PC-3 (cell line): Measurements from ENCODE around the gene CDCA4. TPM values are rescaled to one million over a fixed set of nuclear protein-coding genes. Genes with fewer than 3 reads are reported as not detected.

ENCODE experiments used
- ATAC-seq: fragments of 200-7000 bp; cut with Tn5 transposase; 2 replicates; pipeline ENCODE4 v1.9.1; 2020; ENCODE audit warnings: mild to moderate bottlenecking, moderate library complexity
- BruUV-seq: library from RNA; stranded (reverse); fragments of 400-500 nt; replicated peaks from 2 replicates; lab custom pipeline; 2021; lab: Mats Ljungman, UMichigan
- CTCF ChIA-PET: fragments of 300-600 bp; sonication (Branson Sonifier 250); formaldehyde crosslinking; loops from one replicate; lab custom pipeline; 2022; ENCODE audit warnings: antibody characterized with exemption; lab: Charles Lee
- POLR2A ChIA-PET: fragments of 300-600 bp; sonication (Branson Sonifier 250); formaldehyde crosslinking; loops from one replicate; lab custom pipeline; 2022; ENCODE audit warnings: antibody characterized with exemption; ENCODE audit not compliant: unreplicated experiment; lab: Charles Lee
- DNase-seq: peaks from one replicate; pipeline ENCODE4 v3.0.0-alpha.2; 2015
- H2AFZ ChIP-seq: fragments of 300-600 bp; sonication (generic); 2 replicates; pipeline ENCODE4 v1.6.0; 2016; ENCODE audit warnings: antibody characterized with exemption, low read length
- H3F3A ChIP-seq: fragments of 300-600 bp; sonication (generic); one replicate; pipeline ENCODE4 v1.6.0; 2017; ENCODE audit warnings: antibody characterized with exemption, low read length, control low read depth, mild to moderate bottlenecking; ENCODE audit not compliant: unreplicated experiment
- H3K27ac ChIP-seq: fragments of 300-600 bp; sonication (generic); 2 replicates; pipeline ENCODE4 v1.5.1; 2016; ENCODE audit warnings: mild to moderate bottlenecking, low read length
- H3K27me3 ChIP-seq: fragments of 300-600 bp; sonication (generic); 2 replicates; pipeline ENCODE4 v1.6.1; 2016; ENCODE audit warnings: low read length, mixed read lengths
- H3K36me3 ChIP-seq: fragments of 300-600 bp; sonication (generic); 2 replicates; pipeline ENCODE4 v1.6.1; 2016; ENCODE audit warnings: low read depth, mixed run types, low read length, mixed read lengths
- H3K4me1 ChIP-seq: fragments of 300-600 bp; sonication (generic); 2 replicates; pipeline ENCODE4 v1.5.1; 2016; ENCODE audit warnings: low read length; ENCODE audit not compliant: insufficient read depth
- H3K4me2 ChIP-seq: fragments of 300-600 bp; sonication (generic); 2 replicates; pipeline ENCODE4 v1.6.0; 2016; ENCODE audit warnings: low read length
- H3K4me3 ChIP-seq: fragments of 300-600 bp; sonication (generic); 2 replicates; pipeline ENCODE4 v1.5.1; 2016; ENCODE audit warnings: mild to moderate bottlenecking, low read length, mixed read lengths
- H3K79me2 ChIP-seq: fragments of 300-600 bp; sonication (generic); 2 replicates; pipeline ENCODE4 v1.6.1; 2017; ENCODE audit warnings: low read length, mixed read lengths
- H3K9ac ChIP-seq: fragments of 300-600 bp; sonication (generic); 2 replicates; pipeline ENCODE4 v1.6.0; 2016; ENCODE audit warnings: mild to moderate bottlenecking, low read length
- H3K9me2 ChIP-seq: fragments of 300-600 bp; sonication (generic); replicated peaks from 2 replicates; pipeline ENCODE4 v1.6.1; 2016; ENCODE audit warnings: mixed run types, low read length, mixed read lengths
- H3K9me3 ChIP-seq: fragments of 300-600 bp; sonication (generic); 2 replicates; pipeline ENCODE4 v1.6.1; 2016; ENCODE audit warnings: low read length, mixed read lengths
- H4K20me1 ChIP-seq: fragments of 300-600 bp; sonication (generic); 2 replicates; pipeline ENCODE4 v1.6.1; 2016; ENCODE audit warnings: low read length, mixed read lengths
- CTCF ChIP-seq: fragments of 300-600 bp; sonication (generic); conservative IDR thresholded peaks from 2 replicates; pipeline ENCODE4 v1.5.1; 2017; ENCODE audit warnings: antibody characterized with exemption, low read depth, mild to moderate bottlenecking, low read length
- EZH2 ChIP-seq: fragments of 300-600 bp; sonication (generic); IDR thresholded peaks from one replicate; pipeline ENCODE4 v1.6.1; 2017; ENCODE audit warnings: antibody characterized with exemption, mild to moderate bottlenecking, low read length; ENCODE audit not compliant: unreplicated experiment
- EZH2phosphoT487 ChIP-seq: fragments of 300-600 bp; sonication (generic); IDR thresholded peaks from 2 replicates; pipeline ENCODE4 v1.6.1; 2018; ENCODE audit warnings: mild to moderate bottlenecking, antibody characterized with exemption, low read length, borderline replicate concordance
- intact Hi-C: fragments of 100-400 bp; cut with micrococcal nuclease; formaldehyde crosslinking; loops from 2 replicates; pipeline ENCODE4 v1.9.0; 2023
- total RNA-seq: library from RNA; depleted of rRNA; stranded (reverse); fragments of >200 nt; gene quantifications from 2 replicates; pipeline ENCODE4 v1.2.3, GENCODE V29; 2014

Gene CDCA4
- total RNA-seq, 1 experiment from 2014 or later: 113 TPM

GRCh38 chr14:104980611-104981531 is 40.0 kb downstream of the CDCA4 start:
- ChIA-PET CTCF (interaction anchor here (0.6 kb wide), 1 partner anchor 23 kb away, joined by 3 read pairs; no protein-coding TSS in a partner anchor), POLR2A (no interaction called here)
- ATAC-seq: no peak
- no peaks in the 10 kb centered on the region for H3K36me3 ChIP-seq
- H3K4me1 ChIP-seq: peaks cover 29% of the 10 kb centered on the region
- no peak for TF ChIP-seq CTCF
- DNase-seq: no peak
- no peaks in the 10 kb centered on the region for H3K27me3 ChIP-seq
- BruUV-seq: no TSS peak
- no peak overlapping the region for H3K4me2 ChIP-seq
- no peak overlapping the region for H3K9ac ChIP-seq
- H3K9me3 ChIP-seq: no peaks in the 10 kb centered on the region
- no peak overlapping the region for H2AFZ ChIP-seq
- no peak overlapping the region for H3K4me3 ChIP-seq
- peaks cover 18% of the 10 kb centered on the region for H3K79me2 ChIP-seq
- H4K20me1 ChIP-seq: no peaks in the 10 kb centered on the region
- H3K27ac ChIP-seq: no peak overlapping the region
- H3K9me2 ChIP-seq: no peaks in the 10 kb centered on the region
- intact Hi-C loops: no loop called here
- no peaks in the 10 kb centered on the region for H3F3A ChIP-seq

GRCh38 chr14:104979758-104980610 is 40.9 kb downstream of the CDCA4 start:
- H2AFZ ChIP-seq: no peak overlapping the region
- TF ChIP-seq EZH2phosphoT487: no peak
- TF ChIP-seq EZH2: no peak
- TF ChIP-seq CTCF: no peak
- peaks cover 26% of the 10 kb centered on the region for H3K79me2 ChIP-seq
- intact Hi-C loops: no loop called here
- H3K27me3 ChIP-seq: no peaks in the 10 kb centered on the region
- ATAC-seq (peak; percentile 34), DNase-seq (peak; percentile 82)
- H3F3A ChIP-seq: no peaks in the 10 kb centered on the region
- no peaks in the 10 kb centered on the region for H4K20me1 ChIP-seq
- no peak overlapping the region for H3K9ac ChIP-seq
- peaks cover 38% of the 10 kb centered on the region for H3K4me1 ChIP-seq
- CTCF ChIA-PET: interaction anchor here (0.6 kb wide), 1 partner anchor 24 kb away, joined by 3 read pairs; no protein-coding TSS in a partner anchor
- no peaks in the 10 kb centered on the region for H3K36me3 ChIP-seq
- POLR2A ChIA-PET: interaction anchor here (0.5 kb wide), 1 partner anchor 23 kb away, joined by 5 read pairs; no protein-coding TSS in a partner anchor
- no peaks in the 10 kb centered on the region for H3K9me2 ChIP-seq
- BruUV-seq: no TSS peak
- 0 out of 2 replicates have a peak overlapping the region, but pooled peaks have one; percentile 0 for H3K4me2 ChIP-seq
- H3K27ac ChIP-seq: no peak overlapping the region
- H3K4me3 ChIP-seq: no peak overlapping the region
- no peaks in the 10 kb centered on the region for H3K9me3 ChIP-seq
